HG03469 (cell line): ENCODE results near the gene TSPAN4.

Source experiments
- ATAC-seq: cut with Tn5 transposase; IDR thresholded peaks from one replicate; pipeline ENCODE4 v1.9.1; 2021; ENCODE audit warnings: mild to moderate bottlenecking, moderate library complexity, moderate number of reproducible peaks; ENCODE audit not compliant: unreplicated experiment

TSPAN4 gene

GRCh38 chr11:848380-848931 is 5.8 kb downstream of the TSPAN4 start:
- ATAC-seq = no peak

- ATAC-seq = no peak
These were observed 6.6 kb downstream of the TSPAN4 start for GRCh38 chr11:849104-849824.

- no peak for ATAC-seq
These were observed 7.5 kb downstream of the TSPAN4 start for GRCh38 chr11:849951-850774.

GRCh38 chr11:850775-851763 is 8.4 kb downstream of the TSPAN4 start:
- no peak for ATAC-seq

- no peak for ATAC-seq
These were observed 10.1 kb downstream of the TSPAN4 start for GRCh38 chr11:852762-853161.

GRCh38 chr11:853682-854448 is 11.2 kb downstream of the TSPAN4 start:
- ATAC-seq = no peak

GRCh38 chr11:854601-855329 is 12.1 kb downstream of the TSPAN4 start:
- no peak for ATAC-seq

- no peak for ATAC-seq
These were observed 12.7 kb downstream of the TSPAN4 start for GRCh38 chr11:855330-855674.

GRCh38 chr11:855796-856195 is 13.1 kb downstream of the TSPAN4 start:
- no peak for ATAC-seq

- no peak for ATAC-seq
These were observed 13.7 kb downstream of the TSPAN4 start for GRCh38 chr11:856397-856796.

GRCh38 chr11:858053-858761 is 15.6 kb downstream of the TSPAN4 start:
- no peak for ATAC-seq

- no peak for ATAC-seq
These were observed 16.2 kb downstream of the TSPAN4 start for GRCh38 chr11:858762-859339.

GRCh38 chr11:859394-860131 is 16.9 kb downstream of the TSPAN4 start:
- ATAC-seq = no peak

- ATAC-seq = no peak
These were observed 17.8 kb downstream of the TSPAN4 start for GRCh38 chr11:860234-861104.

GRCh38 chr11:861105-861479 is 18.4 kb downstream of the TSPAN4 start:
- ATAC-seq = no peak

- ATAC-seq = no peak
These were observed 19.5 kb downstream of the TSPAN4 start for GRCh38 chr11:862081-862661.

GRCh38 chr11:862696-863022 is 20.0 kb downstream of the TSPAN4 start:
- ATAC-seq = no peak
